ENCODE measurements around the gene PTPRCAP.

DNA sequence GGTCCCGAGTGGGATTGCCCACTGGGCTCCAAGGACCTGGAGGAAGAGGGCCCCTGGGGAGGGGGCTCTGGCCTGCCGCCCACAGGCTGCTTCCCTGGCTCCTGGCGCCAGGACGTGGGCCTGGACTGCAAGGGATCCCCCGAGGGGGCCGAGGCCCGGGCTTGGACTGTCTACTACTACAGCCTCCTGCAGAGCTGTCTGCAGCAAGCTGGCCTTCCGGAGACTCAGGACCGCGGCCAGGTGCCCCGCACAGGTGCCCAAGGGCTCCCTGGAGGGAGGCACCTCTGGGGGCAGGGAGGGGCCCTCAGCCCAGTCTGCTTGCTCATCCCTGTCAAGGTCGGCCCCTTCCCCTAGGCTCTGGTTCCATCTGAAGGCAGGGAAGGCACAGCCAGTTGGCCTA is 20.1 kb downstream of the PTPRCAP start:
- TF ChIP-seq SPI1 (IDR thresholded peaks at IDR 0.05; ENCODE audit: borderline replicate concordance, low read depth) = no peak
- TF ChIP-seq, protein P1, sequence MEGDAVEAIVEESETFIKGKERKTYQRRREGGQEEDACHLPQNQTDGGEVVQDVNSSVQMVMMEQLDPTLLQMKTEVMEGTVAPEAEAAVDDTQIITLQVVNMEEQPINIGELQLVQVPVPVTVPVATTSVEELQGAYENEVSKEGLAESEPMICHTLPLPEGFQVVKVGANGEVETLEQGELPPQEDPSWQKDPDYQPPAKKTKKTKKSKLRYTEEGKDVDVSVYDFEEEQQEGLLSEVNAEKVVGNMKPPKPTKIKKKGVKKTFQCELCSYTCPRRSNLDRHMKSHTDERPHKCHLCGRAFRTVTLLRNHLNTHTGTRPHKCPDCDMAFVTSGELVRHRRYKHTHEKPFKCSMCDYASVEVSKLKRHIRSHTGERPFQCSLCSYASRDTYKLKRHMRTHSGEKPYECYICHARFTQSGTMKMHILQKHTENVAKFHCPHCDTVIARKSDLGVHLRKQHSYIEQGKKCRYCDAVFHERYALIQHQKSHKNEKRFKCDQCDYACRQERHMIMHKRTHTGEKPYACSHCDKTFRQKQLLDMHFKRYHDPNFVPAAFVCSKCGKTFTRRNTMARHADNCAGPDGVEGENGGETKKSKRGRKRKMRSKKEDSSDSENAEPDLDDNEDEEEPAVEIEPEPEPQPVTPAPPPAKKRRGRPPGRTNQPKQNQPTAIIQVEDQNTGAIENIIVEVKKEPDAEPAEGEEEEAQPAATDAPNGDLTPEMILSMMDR (IDR thresholded peaks at IDR 0.05; ENCODE audit: insufficient read depth, low read length) = no peak
- TF ChIP-seq GABPA (IDR thresholded peaks at IDR 0.05; ENCODE audit: low read depth) = no peak
- no peak for TF ChIP-seq POLR2AphosphoS5 (IDR thresholded peaks at IDR 0.05; ENCODE audit: low read depth)
- TF ChIP-seq, protein P2, sequence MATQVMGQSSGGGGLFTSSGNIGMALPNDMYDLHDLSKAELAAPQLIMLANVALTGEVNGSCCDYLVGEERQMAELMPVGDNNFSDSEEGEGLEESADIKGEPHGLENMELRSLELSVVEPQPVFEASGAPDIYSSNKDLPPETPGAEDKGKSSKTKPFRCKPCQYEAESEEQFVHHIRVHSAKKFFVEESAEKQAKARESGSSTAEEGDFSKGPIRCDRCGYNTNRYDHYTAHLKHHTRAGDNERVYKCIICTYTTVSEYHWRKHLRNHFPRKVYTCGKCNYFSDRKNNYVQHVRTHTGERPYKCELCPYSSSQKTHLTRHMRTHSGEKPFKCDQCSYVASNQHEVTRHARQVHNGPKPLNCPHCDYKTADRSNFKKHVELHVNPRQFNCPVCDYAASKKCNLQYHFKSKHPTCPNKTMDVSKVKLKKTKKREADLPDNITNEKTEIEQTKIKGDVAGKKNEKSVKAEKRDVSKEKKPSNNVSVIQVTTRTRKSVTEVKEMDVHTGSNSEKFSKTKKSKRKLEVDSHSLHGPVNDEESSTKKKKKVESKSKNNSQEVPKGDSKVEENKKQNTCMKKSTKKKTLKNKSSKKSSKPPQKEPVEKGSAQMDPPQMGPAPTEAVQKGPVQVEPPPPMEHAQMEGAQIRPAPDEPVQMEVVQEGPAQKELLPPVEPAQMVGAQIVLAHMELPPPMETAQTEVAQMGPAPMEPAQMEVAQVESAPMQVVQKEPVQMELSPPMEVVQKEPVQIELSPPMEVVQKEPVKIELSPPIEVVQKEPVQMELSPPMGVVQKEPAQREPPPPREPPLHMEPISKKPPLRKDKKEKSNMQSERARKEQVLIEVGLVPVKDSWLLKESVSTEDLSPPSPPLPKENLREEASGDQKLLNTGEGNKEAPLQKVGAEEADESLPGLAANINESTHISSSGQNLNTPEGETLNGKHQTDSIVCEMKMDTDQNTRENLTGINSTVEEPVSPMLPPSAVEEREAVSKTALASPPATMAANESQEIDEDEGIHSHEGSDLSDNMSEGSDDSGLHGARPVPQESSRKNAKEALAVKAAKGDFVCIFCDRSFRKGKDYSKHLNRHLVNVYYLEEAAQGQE (IDR thresholded peaks at IDR 0.05; ENCODE audit: insufficient replicate concordance, low read depth) = no peak

Data from HL-60 (cell line).